Activated naive CD4-positive, alpha-beta T cell (primary cell): ENCODE results near the gene TMED1.

Source experiments
- DNase-seq, 4 experiments: peaks; one replicate each; lab custom pipeline; 2025; lab: John Stamatoyannopoulos, UW

The TMED1 gene

GRCh38 chr19:10809651-10810285, 26.2 kb downstream of the TMED1 start:
- DNase-seq, result no peak

- no peak for DNase-seq
Observed at GRCh38 chr19:10808937-10809649, 26.9 kb downstream of the TMED1 start.

- no peak for DNase-seq
Observed at GRCh38 chr19:10805758-10806247, 30.2 kb downstream of the TMED1 start.

- DNase-seq, result no peak
Observed at GRCh38 chr19:10805065-10805757, 30.8 kb downstream of the TMED1 start.

- no peak for DNase-seq
Observed at GRCh38 chr19:10803252-10803651, 32.8 kb downstream of the TMED1 start.

- DNase-seq, result no peak
Observed at GRCh38 chr19:10802479-10802878, 33.5 kb downstream of the TMED1 start.

GRCh38 chr19:10800488-10800887, 35.5 kb downstream of the TMED1 start:
- DNase-seq, result no peak

- DNase-seq, result peak; percentile 21 to 38 (median 30)
Observed at GRCh38 chr19:10797541-10798256, 38.3 kb downstream of the TMED1 start.

GRCh38 chr19:10797078-10797477, 38.9 kb downstream of the TMED1 start:
- peak in 1 of 4 experiments; percentile 15 for DNase-seq

GRCh38 chr19:10796653-10797052, 39.4 kb downstream of the TMED1 start:
- no peak for DNase-seq

- no peak for DNase-seq
Observed at GRCh38 chr19:10789866-10790265, 46.1 kb downstream of the TMED1 start.

GRCh38 chr19:10788146-10788545, 47.9 kb downstream of the TMED1 start:
- no peak for DNase-seq

GRCh38 chr19:10784257-10784656, 51.8 kb downstream of the TMED1 start:
- no peak for DNase-seq

- DNase-seq, result no peak
Observed at GRCh38 chr19:10782795-10783194, 53.2 kb downstream of the TMED1 start.
